GM19099 (cell line): ENCODE data around the gene FAM20C.

Experiments used
- POLR2A ChIP-seq: IDR thresholded peaks from 3 replicates; pipeline ENCODE4 v1.6.1; 2011; ENCODE audit warnings: low read depth; ENCODE audit not compliant: insufficient read length; ENCODE audit errors: extremely low read depth

The FAM20C gene

DNA sequence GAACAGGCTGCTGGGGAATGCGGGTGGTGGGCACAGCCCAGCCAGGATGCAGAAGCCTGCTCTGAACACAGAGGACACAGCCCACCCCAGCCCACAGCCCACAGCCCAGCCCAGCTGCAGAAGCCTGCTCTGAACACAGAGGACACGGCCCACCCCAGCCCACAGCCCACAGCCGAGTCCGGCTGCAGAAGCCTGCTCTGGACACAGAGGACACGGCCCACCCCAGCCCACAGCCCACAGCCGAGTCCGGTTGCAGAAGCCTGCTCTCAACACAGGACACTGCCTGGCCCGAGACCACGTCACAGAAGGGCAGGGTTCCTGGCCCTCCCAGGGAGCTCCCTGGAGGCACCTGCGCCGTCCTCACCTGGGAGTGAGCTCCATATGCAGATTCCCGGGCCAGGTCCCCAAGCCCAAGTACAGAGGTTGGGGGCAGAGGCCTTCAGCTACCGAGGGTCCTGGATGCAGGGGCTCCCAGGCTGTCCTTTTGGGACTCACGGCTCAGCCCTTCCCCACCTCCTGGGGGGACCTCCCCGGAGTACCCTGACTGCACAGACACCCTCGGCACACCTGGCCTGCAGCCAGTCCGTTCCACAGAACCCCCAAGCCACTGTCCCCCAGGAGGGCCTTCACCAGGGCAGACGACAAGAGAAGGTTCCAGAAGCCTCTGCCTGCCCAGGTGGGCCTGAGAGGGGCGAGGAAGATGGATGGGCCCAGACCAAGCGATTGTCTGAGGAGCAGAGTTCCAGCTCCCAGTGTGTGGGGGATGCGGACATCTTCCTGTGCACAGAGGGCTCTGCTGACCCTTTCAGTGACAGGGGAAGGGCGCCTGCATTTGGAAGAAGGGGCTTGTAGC is 73.9 kb downstream of the FAM20C start:
- no peak for TF ChIP-seq POLR2A

DNA sequence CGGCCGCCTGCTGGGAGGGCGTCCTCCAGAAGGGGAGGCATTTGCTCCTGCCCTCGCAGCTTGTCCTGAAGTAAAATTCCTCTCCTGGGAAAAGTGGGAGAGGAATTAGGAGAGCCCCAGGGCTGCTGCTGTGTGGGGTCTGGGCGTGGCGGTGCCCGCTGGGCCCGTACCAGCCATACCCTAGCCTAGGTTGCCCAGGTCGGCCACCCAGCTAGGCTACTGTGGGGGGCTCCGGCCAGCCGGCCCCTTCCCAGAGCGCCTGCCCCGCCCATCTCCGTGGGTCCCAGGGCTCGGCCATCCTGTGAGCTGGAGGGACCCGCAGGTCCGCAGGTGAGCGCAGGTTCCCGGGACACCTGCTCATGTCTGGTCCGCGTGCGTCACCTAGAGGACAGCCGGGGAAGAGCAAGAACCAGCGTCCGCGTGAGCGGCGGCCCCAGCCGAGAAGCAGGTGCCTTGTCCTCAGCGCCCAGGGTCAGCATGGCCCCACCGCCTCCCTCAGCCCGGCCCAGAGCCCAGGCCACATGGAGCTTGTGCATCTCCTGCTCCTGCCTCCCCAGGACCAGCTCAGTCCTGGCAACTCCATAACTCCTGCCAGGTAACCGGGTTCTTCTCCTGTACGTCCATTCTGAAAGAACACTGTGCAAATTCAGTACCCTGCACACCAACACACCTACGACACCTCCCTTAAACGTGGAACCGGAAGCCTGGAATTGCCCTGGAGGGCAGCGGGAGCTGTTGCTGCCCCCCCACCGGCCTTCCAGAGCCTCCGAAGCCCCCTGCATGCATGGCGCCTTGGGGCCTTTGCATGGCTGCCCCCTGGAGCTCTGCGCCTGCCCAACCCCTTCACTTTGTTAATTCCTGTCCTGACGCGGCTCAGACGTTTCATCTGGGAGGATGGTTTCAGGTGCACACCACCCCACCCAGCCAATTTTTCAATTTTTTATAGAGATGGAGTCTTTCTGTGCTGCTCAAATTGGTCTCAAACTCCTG is 74.8 kb downstream of the FAM20C start:
- no peak for TF ChIP-seq POLR2A

DNA sequence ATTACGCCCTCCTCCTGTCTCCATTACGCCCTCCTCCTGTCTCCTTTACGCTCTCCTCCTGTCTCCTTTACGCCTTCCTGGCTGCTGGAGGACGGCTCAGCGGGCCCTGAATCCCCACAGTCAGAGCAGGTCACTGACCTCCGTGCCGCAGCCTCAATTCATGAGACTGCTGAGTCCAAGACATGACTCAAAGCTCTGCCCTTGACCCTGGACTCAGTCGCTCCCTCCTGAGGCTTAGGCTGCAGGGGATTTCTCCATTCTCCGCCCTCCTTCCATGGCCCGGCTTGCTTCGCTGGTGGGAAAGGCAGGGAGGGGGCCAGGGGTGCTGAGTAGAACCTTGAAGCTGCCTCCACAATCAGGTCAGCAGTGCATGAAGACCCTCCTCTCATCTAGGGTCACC is 76.6 kb downstream of the FAM20C start:
- TF ChIP-seq POLR2A = no peak

DNA sequence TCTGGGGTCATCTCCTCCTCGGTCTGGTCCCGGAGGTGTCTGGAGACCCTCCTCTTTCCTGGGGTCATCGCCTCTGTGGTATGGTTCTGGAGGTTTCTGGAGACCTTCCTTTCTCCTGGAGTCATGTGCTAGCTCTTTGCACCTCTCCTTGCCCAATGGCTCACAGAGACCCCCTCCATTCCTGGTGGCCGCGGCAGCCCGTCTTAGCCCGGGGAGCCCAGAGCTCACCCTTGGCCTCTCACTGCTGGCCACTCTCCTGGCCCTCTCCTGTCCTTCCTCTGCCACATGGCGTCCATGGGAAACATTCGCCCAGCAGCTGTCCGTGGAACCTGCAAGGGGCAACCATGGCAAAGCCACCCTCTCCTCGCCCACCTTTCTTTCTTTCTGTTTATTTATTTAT is 77.3 kb downstream of the FAM20C start:
- TF ChIP-seq POLR2A = no peak

DNA sequence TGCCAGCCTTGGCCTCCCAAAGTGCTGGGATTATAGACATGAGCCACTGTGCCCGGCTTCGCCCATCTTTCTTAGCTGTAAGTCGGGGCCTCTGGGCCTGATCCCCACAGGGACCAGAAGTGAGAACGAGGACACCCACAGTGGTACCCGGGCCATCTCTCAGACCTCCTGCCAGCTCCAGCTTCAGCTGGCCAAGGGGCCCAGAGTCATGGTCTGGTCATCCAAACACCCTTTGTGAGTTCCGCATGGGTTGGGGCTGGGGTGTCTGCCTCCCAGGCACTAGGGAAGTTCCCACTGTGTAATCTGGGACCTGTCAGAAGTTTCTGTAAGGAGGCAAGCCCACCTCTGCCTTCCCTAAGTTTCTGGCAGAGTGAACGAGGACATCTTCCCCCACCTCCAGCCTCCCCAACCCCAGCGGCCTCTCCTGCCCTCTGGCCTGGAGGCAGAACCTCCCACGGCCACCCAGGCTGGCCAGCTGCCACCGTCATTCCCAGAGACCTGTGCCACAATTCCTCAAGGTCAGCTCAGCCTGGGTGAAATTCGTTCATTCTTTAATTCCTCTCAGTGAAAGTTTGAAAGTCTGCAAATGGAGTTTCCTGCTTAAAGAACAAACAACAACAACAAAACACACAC is 78.1 kb downstream of the FAM20C start:
- no peak for TF ChIP-seq POLR2A

DNA sequence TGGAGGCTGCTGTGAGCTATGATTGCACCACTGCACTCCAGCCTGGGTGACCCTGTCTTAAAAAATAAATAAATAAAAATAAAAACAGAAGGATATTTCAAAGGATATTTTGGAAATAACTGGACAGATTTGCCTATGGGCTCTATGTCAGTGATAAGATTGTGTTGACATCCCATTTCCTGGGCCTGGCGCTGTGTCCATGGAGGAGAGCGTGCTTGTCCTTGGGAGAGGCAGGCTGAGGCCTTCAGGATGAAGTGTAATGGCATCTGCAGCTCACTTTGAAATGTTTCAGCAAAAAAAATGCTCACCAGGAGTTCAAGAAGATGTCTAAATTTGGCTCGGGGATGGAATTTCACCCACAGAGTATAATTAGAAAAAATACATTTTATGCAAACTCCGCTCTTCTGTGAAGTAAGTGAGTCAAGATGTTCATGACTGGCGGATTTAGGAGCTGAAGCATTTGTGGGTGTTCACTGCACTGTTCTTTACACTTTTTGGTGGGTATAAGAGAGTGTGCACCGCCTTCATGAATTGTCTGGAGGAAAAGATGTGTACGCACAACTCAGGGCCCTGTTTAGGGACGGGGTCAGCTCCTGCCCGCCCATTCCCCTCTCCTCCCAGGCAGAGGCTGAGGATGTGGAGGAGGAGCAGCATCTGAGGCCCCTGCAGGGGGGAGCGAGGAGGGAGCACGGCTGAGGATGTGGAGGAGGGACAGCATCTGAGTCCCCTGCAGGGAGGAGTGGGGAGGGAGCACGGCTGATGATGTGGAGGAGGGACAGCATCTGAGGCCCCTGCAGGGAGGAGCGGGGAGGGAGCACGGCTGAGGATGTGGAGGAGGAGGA is 79.1 kb downstream of the FAM20C start:
- no peak for TF ChIP-seq POLR2A

DNA sequence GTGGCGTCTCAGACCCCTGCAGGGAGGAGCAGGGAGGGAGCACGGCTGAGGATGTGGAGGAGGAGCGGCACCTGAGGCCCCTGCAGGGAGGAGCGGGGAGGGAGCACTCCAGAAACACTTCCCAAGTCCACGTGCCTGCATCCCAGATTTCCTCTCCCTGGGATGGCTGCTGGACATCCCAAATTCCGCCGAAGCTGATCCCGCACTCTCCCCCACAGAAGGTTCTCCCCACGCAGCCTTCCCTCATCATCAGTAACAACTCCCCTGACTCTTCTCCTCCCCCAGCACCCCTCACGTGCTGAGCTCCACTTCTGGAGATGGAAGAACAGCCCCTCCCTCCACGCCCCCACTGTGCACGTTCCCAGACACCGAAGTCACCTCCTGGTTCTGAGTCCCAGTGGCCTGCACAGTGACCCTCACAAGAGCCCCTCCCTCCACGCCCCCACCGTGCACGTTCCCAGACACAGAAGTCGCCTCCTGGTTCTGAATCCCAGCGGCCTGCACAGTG is 79.8 kb downstream of the FAM20C start:
- TF ChIP-seq POLR2A = no peak

DNA sequence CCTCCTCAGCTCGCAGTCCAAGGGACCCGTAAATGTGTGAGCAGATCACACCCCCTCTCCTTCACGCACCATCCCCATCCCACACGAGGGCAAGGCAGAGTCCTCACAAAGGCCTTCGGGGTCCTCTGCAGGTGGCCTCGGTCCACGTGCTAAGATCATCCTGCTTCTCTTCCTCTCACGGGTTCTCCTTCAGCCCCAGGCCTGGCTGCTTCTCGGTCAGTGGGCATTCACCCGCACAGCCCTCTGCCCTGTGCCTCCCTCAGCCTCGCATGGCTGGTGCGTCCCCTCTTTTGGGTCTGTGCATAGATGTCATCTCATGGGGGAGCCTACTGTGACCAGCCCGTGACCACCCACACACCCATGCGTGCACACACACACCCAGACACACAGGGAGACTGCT is 80.3 kb downstream of the FAM20C start:
- TF ChIP-seq POLR2A = no peak

DNA sequence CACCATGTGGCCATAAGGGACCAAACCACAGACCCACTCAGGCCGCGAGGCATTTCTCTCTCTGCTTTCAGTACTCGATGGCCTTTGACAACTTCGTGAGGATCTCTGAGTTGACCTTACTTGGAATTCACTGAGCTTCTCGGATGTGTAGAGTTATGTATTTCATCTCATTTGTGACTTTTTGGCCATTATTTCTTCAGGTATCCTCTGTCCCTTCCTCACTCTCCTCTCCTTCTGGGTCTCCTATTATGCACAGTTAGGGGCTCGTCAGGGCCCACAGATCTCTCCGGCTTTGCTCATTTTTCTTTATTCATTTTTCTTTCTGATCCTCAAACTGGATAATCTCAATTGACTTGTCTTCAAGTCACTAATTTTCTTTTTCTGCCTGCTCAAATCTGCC is 81.0 kb downstream of the FAM20C start:
- no peak for TF ChIP-seq POLR2A

DNA sequence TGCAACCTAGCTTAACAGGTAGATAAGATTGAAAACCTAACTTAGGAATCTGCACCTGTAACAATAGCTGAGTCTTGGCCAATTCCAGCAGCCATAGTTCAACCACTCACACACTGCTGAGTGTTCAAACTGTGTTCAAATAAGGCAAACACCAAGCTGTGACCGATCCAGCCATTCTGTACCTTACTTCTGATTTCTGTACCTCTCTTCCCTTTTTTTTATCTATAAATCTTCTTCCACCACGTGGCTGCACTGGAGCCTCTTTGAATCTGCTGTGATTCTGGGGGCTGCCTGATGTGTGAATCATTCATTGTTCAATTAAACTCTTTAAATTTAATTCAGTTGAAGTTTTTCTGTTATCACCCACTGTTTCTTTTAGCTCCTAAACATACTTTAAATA is 81.9 kb downstream of the FAM20C start:
- TF ChIP-seq POLR2A = no peak

DNA sequence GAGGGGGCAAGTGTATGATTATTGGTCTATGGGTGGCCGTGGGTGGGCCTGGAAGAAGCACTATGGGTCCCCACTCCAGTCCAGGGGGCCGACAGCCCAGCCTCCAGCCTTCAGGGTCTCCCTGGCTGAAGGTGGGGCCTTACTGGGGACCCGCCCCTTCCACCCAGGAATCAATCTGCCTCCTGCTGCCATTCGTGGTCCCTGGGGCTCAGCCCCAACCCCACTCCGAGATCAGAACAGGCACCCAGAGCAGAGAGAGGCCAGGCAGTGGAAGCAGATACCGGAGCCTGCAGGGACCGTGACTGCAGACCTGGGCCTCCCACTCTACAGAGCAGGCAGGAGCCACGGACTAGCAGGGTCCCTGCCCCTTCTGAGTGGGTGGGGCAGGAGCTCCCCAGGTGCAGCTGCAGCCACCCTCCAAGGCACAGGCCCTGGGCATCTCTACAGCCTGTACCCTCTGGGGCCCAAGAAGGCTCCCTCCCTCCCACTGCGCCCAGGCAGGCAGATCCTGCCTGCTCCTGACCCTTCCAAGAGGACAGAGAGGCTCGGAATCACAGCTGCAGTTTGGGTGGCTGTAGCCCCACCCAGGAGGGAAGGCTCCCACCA is 84.0 kb downstream of the FAM20C start:
- no peak for TF ChIP-seq POLR2A

DNA sequence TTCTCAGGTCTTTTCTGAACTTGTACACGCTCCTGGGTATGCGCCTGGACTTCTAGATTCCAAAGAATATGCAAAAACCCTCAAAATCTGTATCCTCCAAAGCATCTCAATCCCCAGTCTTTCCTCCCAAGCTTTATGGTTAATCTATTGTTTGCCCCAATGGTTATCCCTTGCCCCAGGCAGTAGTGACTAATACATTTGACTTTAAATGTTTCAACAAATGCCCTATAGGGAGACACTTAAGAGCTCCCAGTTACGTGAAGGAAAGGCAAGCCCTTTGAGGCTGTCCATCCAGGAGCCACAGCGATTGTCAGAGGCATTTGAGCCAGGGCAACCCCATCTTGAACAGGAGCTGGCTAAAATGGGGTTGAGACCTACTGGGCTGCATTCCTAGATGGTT is 84.9 kb downstream of the FAM20C start:
- no peak for TF ChIP-seq POLR2A

DNA sequence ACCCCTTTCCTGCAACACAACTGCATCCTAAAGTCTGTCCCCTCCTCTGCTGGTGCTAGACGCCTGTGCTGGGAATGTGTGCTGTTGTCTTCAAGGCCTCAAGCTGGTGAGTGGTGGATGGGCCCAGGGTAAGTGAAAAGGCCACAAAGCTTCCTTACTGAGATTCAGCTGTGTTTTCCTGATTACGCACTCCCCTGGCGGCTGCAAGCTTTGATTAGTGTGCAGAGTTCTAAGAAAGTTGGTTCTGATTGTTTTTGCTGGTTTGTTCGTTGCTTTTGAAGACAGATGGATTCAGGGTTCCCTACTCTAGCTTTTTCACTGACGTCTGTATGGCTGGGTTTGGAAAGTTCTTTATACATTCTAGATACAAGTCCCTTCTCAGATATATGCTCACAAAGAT is 85.7 kb downstream of the FAM20C start:
- no peak for TF ChIP-seq POLR2A

DNA sequence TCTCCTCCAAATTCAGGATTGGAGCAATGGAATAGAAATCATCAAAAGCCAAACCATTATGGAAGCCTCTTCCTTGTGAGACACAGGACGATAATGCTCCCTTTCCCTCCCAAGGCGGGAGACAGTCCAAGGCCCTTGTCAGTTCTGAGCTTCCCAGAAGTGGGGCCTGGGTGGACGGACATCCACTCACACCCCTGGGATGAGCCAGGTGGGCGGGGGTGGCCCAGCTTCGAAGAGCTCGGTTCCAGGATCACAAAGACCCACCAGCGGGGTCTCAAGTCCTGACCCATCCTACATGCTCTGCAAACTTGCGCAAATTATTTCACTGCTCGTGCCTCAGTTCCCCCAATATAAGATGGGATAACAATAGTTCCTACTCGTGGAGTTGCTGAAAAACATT is 87.5 kb downstream of the FAM20C start:
- no peak for TF ChIP-seq POLR2A
